ENCODE data around the gene CCDC185.
"Not testable (repeated sequence)": the region's sequence is repeated elsewhere in the genome, so short reads cannot be mapped to it uniquely, and the experiment has no call there.

Gene CCDC185

GRCh38 chr1:223394706-223395105 lies 1.5 kb downstream of the CCDC185 start:
- DNase-seq (ENCODE audit: low read depth in 2 of 2) = no peak

- not testable (repeated sequence) for DNase-seq (ENCODE audit: low read depth in 2 of 2)
Observed at GRCh38 chr1:223399393-223399792, 6.2 kb downstream of the CCDC185 start.

DNA sequence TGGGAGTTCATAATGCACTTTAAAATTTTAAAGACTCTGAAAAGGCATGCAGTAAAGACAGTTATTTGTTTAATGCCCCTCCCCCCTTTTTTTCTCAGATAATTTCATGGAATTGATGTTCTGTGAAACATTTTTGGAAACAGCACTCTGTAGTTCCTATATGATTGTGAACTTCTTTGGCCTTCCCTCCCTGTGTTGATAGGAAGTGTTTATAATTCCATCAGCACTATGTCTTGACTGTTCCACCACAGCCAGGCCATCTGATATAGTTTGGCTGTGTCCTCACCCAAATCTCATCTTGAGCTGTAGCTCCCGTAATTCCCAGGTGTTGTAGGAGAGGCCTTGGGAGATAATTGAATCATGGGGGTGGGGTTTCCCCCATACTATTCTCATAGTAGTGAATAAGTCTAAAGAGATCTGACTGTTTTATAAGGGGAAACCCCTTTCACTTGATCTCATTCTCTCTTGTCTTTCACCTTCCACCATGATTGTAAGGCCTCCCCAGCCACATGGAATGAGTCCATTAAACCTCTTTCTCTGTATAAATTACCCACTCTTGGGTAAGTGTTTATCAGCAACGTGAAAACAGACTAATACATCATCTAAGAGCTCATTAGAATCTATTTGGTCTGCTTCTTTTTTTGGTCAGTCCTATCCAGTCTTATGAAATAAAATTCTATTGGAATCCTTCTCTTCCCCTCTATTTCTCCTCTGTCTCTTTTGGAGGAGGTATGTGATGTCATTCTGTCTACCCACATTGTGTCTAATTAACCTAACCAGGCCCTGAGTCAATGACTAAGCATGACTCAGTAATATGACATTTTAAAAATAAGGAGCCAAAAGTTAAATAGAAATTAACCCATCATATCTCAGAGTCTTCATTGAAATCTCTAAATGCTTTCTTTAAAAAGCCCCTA lies 8.9 kb downstream of the CCDC185 start:
- DNase-seq (ENCODE audit: low read depth in 2 of 2) = no peak

DNA sequence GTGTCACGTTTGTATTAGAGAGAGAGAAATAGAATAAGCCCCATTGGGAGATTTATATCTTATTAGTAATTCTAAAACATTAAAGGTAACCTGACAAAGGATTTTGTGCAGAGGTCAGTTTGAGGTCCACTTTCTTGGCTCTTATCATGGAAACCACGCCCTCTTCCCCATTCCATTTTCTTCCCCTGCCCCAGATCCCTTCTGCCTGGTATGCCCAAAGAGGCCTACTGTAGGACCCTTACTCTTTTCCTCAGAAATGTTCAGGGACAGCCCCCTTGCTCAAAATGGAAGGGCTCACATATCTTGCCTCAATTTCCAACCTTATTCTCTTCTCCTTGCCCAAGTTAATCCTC lies 9.6 kb downstream of the CCDC185 start:
- no peak for DNase-seq (ENCODE audit: low read depth in 2 of 2)

- no peak for DNase-seq (ENCODE audit: low read depth in 2 of 2)
Observed at GRCh38 chr1:223403184-223403815, 10.1 kb downstream of the CCDC185 start.

DNA sequence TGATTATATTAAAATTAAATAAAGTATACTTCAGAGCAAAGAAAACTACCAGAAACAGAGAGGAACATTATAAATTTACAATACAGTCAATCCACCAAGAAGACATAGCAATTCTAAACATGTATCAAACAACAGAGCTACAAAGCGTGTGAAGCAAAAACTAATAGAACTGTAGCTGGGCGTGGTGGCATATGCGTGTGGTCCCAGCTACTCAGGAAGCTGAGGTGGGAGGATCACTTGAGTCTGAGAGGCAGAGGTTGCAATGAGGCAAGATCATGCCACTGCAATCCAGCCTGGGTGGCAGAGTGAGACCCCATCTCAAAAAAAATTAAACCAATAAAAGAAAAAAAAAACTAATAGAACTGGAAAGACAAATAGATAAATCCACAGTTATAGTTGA lies 12.3 kb downstream of the CCDC185 start:
- no peak for DNase-seq (ENCODE audit: low read depth in 2 of 2)

DNA sequence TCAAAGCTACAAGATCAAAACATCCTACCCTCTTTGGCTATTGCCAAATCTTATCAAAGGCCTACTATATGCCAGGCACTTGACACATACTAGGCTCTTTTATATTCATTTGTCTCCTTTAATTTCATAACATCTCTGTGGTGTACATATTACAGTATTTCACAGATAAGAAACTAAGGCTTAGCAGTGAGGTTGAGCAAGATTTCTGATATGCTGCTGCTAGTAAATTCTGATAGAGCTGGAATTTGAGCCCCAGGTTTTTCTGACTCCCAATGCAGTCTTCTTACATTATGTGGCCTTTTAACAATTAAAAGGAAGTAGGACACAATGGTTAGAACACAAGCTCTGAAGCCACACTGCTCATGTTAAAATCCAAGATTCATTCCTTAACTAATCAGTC lies 16.8 kb downstream of the CCDC185 start:
- DNase-seq (ENCODE audit: low read depth in 2 of 2) = no peak

GRCh38 chr1:223411309-223411708 lies 18.1 kb downstream of the CCDC185 start:
- DNase-seq (ENCODE audit: low read depth in 2 of 2) = no peak

- no peak for DNase-seq (ENCODE audit: low read depth in 2 of 2)
Observed at GRCh38 chr1:223411710-223412109, 18.5 kb downstream of the CCDC185 start.

DNA sequence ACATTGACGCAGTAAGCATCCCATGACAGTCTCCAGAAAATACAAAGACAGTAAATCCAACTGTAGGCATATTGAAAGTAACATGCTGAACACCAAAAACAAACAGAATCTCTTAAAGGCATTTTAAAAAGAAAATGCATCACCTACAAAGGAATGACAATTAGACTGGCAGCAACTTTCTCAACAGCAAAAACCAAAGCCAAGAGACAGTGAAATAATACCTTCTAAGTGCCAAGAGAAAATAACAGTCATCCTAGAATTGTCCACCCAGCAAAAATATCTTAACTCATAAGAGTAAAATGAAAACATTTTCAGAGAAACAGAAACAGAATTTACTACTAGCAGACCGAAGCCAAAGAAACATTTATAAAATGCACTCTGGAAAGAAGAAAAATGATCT lies 20.0 kb downstream of the CCDC185 start:
- no peak for DNase-seq (ENCODE audit: low read depth in 2 of 2)

DNA sequence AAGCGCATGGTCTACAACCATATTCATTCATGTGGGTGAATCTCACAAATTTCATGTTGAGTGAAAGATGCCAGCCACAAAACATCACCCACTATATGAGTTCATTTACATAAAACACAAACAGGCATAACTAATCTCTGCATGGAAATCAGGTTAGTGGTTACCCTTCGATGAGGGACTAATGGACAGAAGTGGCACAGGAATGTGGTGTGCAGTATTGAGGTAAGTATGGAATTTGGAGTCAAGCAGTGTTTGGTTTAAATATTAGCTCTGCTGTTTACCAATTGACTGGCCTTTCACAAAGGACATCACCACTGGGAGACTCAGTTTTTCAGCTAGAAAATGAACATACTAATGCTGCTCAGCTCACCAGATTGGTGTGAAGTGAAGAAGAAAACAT lies 24.2 kb downstream of the CCDC185 start:
- no peak for DNase-seq (ENCODE audit: low read depth in 2 of 2)

DNA sequence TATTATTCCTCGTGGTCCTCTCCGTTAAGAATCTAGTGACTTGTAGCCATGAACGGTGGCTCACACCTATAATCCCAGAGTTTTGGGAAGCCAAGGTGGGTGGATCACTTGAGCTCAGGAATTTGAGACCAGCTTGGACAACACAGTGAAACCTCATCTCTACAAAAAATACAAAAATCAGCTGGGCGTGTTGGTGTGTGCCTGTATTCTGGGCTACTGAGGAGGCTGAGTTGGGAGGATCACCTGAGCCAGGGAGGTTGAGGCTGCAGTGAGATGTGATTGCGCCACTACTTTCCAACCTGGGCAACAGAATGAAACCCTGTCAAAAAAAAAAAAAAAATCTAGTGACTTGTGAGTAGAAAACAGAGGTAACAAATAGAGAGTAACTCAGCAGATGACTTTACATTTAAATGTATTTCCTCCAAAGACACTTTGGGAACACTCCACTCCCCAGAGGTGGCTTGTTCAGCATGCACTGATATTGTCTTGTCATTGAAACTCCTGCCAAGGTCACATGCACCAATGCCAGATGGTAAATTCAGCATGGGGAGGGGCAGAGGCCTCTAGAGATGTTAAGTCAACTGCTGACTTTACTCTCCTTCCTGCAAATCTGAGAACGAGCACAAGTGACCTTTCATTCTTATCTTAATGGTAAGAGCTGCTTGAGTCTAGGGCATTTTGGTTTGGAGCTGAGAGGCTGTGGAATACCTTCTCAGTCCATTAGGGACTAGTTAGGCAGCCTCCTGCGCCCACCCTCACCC lies 24.9 kb downstream of the CCDC185 start:
- DNase-seq (ENCODE audit: low read depth in 2 of 2) = no peak

DNA sequence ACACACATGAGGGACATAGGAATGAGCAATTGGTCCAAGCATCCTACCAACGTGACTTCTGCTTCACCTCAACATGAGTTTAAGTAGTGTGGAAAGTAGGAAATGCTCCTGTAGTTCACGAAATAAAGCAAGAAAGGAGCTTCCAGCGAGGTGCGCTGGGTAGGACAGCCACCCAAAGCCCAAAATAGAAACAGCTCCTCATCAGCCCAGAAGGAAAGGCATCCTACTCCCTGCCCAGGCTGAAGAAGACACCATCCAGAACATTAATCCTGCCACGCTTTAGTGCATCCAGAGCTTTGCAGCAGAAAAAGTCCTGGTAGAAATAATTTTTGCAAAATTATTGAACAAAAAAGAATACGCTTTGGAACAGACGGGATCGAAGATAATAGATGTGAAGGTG lies 25.9 kb downstream of the CCDC185 start:
- DNase-seq (ENCODE audit: low read depth in 2 of 2) = no peak

GRCh38 chr1:223419561-223419960 lies 26.3 kb downstream of the CCDC185 start:
- DNase-seq (ENCODE audit: low read depth in 2 of 2) = no peak

DNA sequence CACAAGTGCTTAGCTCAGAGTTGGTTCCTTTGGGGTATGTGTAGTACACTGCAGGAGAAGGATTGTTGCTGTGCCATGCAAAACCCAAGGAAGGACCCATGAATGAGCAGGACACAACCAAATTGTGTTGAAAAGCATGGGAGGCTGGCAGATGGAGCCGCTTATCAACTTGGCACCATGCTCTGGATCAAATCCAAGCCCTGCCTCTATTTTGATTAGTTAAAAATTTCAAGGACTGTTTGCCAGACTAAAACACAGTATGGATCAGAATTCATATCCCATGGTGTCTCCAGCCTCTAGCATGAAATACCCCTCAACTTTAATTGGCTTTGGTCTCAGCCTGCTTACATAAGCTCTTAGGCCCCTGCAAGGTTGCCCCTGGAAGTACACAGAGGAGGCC lies 27.8 kb downstream of the CCDC185 start:
- no peak for DNase-seq (ENCODE audit: low read depth in 2 of 2)

DNA sequence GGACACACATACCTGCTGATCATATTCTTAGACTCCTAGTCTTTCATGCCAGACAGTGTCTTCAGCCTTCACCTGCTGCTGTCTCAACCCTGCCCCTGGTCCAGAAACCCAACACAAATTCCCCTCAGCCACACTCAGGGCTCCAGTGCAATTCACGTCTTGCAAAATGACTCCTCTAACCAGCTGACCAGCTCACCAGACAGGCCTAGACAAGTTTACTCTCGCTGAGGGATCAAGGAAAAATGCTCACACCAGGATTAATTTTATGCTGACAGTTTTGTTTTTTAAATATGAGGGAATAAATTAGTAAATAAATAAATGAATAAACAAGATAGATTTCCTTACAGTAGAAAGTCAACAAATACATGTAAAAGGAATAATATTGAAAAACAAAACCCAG lies 28.5 kb downstream of the CCDC185 start:
- no peak for DNase-seq (ENCODE audit: low read depth in 2 of 2)

- no peak for DNase-seq (ENCODE audit: low read depth in 2 of 2)
Observed at GRCh38 chr1:223422911-223423310, 29.7 kb downstream of the CCDC185 start.

GRCh38 chr1:223423641-223424233 lies 30.5 kb downstream of the CCDC185 start:
- DNase-seq (ENCODE audit: low read depth in 2 of 2) = no peak

- no peak for DNase-seq (ENCODE audit: low read depth in 2 of 2)
Observed at GRCh38 chr1:223425550-223425949, 32.3 kb downstream of the CCDC185 start.

GRCh38 chr1:223426936-223427335 lies 33.7 kb downstream of the CCDC185 start:
- DNase-seq (ENCODE audit: low read depth in 2 of 2) = no peak

- no peak for DNase-seq (ENCODE audit: low read depth in 2 of 2)
Observed at GRCh38 chr1:223429313-223429731, 36.1 kb downstream of the CCDC185 start.

DNA sequence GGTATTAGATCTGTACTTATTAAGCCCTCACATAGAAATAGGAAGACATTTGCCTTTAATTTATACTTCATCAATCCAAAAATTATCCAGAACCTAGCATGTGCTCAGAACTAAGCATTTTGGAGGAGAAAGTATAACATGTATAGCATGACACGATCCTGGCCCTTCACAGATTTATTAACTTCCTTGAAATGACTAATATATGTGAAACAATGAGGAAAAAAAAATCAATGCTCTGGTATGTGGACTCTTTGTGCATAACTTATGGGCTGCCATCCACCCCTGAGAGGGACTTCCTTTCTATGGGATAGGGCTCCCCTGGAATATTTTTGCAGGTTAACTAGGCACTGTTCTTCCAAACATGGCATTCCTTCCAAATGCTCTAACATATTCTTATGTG lies 36.6 kb downstream of the CCDC185 start:
- no peak for DNase-seq (ENCODE audit: low read depth in 2 of 2)
